Measurements from ENCODE around the gene FGD1.

DNA sequence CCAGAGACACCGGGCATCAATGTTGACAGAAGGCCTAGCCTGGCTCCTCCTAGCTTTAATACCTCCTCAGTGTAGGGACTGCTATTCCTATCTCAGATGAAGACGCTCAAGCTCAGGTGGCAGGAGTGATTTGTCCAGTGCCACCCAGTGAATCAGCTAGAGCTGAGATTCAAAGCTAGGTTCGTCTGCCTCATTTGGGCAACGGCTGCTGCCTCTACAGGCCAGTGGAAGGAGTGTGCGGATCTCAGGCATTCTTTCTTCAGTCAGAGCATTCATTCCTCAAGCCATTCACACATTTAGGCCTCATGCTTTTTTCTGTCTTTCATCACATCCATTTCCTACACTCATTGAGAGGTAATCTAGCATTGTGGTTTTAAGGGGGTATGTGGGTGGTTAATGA lies 48.6 kb downstream of the FGD1 start:
- TF ChIP-seq, protein P1, sequence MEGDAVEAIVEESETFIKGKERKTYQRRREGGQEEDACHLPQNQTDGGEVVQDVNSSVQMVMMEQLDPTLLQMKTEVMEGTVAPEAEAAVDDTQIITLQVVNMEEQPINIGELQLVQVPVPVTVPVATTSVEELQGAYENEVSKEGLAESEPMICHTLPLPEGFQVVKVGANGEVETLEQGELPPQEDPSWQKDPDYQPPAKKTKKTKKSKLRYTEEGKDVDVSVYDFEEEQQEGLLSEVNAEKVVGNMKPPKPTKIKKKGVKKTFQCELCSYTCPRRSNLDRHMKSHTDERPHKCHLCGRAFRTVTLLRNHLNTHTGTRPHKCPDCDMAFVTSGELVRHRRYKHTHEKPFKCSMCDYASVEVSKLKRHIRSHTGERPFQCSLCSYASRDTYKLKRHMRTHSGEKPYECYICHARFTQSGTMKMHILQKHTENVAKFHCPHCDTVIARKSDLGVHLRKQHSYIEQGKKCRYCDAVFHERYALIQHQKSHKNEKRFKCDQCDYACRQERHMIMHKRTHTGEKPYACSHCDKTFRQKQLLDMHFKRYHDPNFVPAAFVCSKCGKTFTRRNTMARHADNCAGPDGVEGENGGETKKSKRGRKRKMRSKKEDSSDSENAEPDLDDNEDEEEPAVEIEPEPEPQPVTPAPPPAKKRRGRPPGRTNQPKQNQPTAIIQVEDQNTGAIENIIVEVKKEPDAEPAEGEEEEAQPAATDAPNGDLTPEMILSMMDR (IDR thresholded peaks at IDR 0.05): no peak
- TF ChIP-seq POLR2A (IDR thresholded peaks at IDR 0.05) (no peak), EP300 (IDR thresholded peaks at IDR 0.05) (no peak), POLR2AphosphoS5 (IDR thresholded peaks at IDR 0.05) (no peak)

Measured in suprapubic skin (tissue), 4 donors.